Brain microvascular endothelial cell (primary cell): Measurements from ENCODE around the gene PCDH1.

Experiments
- DNase-seq: peaks from one replicate; pipeline ENCODE4 v3.0.0-alpha.2; 2020
- H3K27ac ChIP-seq: fragments of 250-450 bp; sonication (Bioruptor Pico); 2 replicates; pipeline ENCODE4 v1.5.1; 2020; ENCODE audit warnings: mild to moderate bottlenecking, moderate library complexity
- H3K27me3 ChIP-seq: fragments of 250-450 bp; sonication (Bioruptor Pico); replicated peaks from 2 replicates; pipeline ENCODE4 v1.5.1; 2020; ENCODE audit warnings: mild to moderate bottlenecking
- H3K36me3 ChIP-seq: fragments of 250-450 bp; sonication (Bioruptor Pico); replicated peaks from 2 replicates; pipeline ENCODE4 v1.5.1; 2020; ENCODE audit warnings: mild to moderate bottlenecking
- H3K4me3 ChIP-seq: 2 replicates; pipeline ENCODE4 v1.5.1; 2011; ENCODE audit warnings: low read depth, mild to moderate bottlenecking, control low read depth, low read length, moderate library complexity
- in situ Hi-C: cut with HindIII; loops from 2 replicates; pipeline ENCODE4 v1.10.0; 2017; ENCODE audit warnings: low sequenced_read_pairs, low pct_ligation_motif_present
- TF ChIP-seq, protein P1 (sequence below): IDR thresholded peaks from 2 replicates; pipeline ENCODE4 v1.5.1; 2011; ENCODE audit warnings: low read depth, mild to moderate bottlenecking, moderate library complexity, low read length, control low read depth, inconsistent platforms; ENCODE audit errors: missing control alignments

Gene PCDH1

GRCh38 chr5:141840826-141841360 is 37.3 kb downstream of the PCDH1 start:
- TF ChIP-seq, protein P1, sequence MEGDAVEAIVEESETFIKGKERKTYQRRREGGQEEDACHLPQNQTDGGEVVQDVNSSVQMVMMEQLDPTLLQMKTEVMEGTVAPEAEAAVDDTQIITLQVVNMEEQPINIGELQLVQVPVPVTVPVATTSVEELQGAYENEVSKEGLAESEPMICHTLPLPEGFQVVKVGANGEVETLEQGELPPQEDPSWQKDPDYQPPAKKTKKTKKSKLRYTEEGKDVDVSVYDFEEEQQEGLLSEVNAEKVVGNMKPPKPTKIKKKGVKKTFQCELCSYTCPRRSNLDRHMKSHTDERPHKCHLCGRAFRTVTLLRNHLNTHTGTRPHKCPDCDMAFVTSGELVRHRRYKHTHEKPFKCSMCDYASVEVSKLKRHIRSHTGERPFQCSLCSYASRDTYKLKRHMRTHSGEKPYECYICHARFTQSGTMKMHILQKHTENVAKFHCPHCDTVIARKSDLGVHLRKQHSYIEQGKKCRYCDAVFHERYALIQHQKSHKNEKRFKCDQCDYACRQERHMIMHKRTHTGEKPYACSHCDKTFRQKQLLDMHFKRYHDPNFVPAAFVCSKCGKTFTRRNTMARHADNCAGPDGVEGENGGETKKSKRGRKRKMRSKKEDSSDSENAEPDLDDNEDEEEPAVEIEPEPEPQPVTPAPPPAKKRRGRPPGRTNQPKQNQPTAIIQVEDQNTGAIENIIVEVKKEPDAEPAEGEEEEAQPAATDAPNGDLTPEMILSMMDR: no peak
- Histone ChIP-seq H3K4me3 (no peak overlapping the region), H3K36me3 (no peaks in the 10 kb centered on the region), H3K27me3 (no peaks in the 10 kb centered on the region), H3K27ac (no peak overlapping the region)
- no peak for DNase-seq
- in situ Hi-C loops: no loop called here

GRCh38 chr5:141840280-141840812 is 37.9 kb downstream of the PCDH1 start:
- DNase-seq: no peak
- in situ Hi-C loops: no loop called here
- Histone ChIP-seq H3K36me3 (no peaks in the 10 kb centered on the region), H3K27ac (no peak overlapping the region), H3K4me3 (no peak overlapping the region), H3K27me3 (no peaks in the 10 kb centered on the region)
- TF ChIP-seq, protein P1: no peak

DNA sequence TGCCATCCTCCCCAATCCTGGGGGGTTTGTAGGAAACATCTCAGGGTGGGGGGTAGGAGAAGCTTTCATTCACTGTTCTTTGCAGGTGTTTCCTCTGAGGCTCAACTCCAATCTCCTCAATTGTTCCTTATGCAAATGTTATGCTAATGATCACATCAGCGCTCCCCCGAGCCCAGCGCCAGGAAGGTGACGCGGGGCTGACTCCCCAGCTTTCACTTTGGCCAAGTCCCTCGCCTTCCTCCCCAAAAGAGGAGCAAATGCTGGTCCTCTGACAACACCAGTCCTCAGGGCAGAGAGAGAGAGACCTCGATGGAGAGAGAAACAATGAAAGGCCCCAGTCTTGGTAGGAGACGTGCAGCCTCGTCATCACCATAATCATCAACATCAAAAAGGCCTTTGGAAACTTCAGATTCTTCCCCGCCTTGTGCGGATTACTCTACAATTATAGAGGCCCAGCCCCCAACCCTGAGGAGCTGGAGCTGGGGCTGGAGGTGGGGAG is 39.1 kb downstream of the PCDH1 start:
- TF ChIP-seq, protein P1: no peak

DNA sequence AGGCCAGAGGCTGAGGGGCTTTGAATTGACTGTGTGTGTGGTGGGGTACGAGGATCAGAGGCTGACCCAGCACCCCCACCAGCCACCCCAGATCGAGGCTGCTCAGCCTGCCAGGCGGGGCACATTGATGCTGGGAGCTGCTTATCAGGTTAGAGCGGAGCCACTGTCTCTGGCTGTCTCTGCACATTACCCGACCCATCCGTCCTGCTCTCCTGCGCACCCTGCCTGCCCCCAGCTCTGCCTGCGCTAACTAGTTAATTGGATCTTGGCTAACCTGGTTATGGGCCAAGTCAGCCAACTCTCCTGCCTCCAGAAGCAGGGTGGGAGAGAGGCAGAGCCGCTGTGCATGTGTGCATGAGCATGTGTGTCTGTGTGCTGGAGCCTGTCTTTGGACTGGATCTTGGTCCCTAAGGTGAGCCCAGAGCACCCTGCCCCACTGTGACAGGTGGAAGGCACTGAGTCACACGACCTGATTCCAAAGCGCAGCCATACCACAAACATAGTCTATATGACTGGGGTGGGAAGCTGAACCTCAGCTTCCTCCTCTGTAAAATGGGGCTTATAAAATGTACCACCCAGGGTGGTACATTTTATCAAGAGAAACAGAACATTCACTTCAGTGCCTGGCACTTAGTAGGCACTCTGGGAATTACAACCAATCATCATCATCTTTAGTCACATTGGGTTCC is 39.7 kb downstream of the PCDH1 start:
- Histone ChIP-seq H3K36me3 (no peaks in the 10 kb centered on the region), H3K4me3 (no peak overlapping the region), H3K27me3 (no peaks in the 10 kb centered on the region), H3K27ac (no peak overlapping the region)
- no peak for DNase-seq
- in situ Hi-C loops: no loop called here
- TF ChIP-seq, protein P1: no peak

More for the DNA sequence above, 39.1 kb downstream of the PCDH1 start:
- no peaks in the 10 kb centered on the region for H3K36me3 ChIP-seq
- H3K27me3 ChIP-seq: no peaks in the 10 kb centered on the region
- DNase-seq: no peak
- no peak overlapping the region for H3K27ac ChIP-seq
- in situ Hi-C loops: no loop called here
- H3K4me3 ChIP-seq: no peak overlapping the region

DNA sequence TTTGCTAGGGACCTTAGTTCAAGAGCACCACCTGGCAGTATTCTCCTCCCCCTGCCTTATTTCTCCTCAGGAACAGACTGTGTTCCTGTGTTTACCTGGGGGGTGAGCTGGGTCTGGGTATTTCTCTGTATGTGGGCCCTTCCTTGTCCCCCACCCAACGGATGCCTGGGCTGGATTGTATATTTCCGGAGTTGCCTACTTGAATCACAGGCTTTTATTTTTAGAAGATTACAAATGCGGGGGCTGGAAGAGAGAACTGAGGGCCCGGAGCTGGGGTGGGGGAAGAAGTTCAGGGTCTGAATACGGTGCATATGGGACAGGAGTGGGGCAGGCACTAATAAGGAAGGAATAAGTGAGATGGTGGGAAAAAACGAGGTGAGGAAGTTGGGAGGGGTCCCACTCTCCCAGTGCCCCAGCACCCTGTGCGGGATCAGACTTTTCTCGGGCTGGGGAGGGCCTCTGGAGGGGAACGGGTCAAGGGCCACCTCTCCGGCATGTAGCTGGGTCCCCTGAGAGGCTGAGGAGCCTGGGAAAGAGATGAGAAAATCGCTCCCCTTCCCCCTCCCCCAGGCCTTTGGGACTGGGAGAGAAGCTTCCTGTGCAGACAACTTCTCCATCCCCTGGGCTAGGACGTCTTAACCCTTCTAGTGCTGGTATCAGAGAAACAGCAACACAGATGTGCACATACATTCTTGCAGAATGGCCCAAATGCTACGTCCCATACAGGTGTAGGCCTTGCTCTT is 42.1 kb downstream of the PCDH1 start:
- Histone ChIP-seq H3K36me3 (no peaks in the 10 kb centered on the region), H3K27ac (peak overlapping the region; percentile 13), H3K4me3 (peak overlapping the region; percentile 27), H3K27me3 (no peaks in the 10 kb centered on the region)
- TF ChIP-seq, protein P1: no peak
- in situ Hi-C loops: no loop called here
- peak; percentile 62 for DNase-seq
